ENCODE results near the gene FAIM2.
"Not testable (repeated sequence)": the region's sequence is repeated elsewhere in the genome, so short reads cannot be mapped to it uniquely, and the experiment has no call there.

DNA sequence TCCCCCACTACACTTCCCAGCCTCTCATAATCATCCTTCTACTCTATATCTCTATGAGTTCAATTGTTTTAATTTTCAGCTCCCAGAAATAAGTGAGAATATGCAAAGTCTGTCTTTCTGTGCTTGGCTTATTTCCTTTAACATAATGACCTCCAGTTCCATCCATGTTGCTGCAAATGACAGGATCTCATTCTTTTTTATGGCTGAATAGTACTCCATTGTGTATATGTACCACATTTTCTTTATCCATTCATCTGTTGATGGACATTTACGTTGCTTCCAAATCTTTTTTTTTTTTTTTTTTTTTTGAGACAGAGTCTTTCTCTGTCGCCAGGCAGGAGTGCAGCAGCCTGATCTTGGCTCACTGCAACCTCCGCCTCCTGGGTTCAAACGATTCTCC is 47.8 kb downstream of the FAIM2 start:
- TF ChIP-seq FOXK1 (CRISPR knock-in tag; IDR thresholded peaks at IDR 0.05), result not testable (repeated sequence)
- TF ChIP-seq, protein P1, sequence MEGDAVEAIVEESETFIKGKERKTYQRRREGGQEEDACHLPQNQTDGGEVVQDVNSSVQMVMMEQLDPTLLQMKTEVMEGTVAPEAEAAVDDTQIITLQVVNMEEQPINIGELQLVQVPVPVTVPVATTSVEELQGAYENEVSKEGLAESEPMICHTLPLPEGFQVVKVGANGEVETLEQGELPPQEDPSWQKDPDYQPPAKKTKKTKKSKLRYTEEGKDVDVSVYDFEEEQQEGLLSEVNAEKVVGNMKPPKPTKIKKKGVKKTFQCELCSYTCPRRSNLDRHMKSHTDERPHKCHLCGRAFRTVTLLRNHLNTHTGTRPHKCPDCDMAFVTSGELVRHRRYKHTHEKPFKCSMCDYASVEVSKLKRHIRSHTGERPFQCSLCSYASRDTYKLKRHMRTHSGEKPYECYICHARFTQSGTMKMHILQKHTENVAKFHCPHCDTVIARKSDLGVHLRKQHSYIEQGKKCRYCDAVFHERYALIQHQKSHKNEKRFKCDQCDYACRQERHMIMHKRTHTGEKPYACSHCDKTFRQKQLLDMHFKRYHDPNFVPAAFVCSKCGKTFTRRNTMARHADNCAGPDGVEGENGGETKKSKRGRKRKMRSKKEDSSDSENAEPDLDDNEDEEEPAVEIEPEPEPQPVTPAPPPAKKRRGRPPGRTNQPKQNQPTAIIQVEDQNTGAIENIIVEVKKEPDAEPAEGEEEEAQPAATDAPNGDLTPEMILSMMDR (IDR thresholded peaks at IDR 0.05), result not testable (repeated sequence)
